Naive thymus-derived CD4-positive, alpha-beta T cell (primary cell): ENCODE measurements around the gene TP73. TPM values are rescaled to one million over a fixed set of nuclear protein-coding genes. Genes with fewer than 3 reads are reported as not detected.

Experiments
- polyA plus RNA-seq, 2 donors: library from polyadenylated mRNA; unstranded; fragments of 300-500 nt; fragmentation: Illumina TruSeq; gene quantifications; one replicate each; pipeline ENCODE4 v1.2.3, GENCODE V29; 2021
- total RNA-seq, 6 experiments: library from RNA in 5 of 6; stranded (reverse) in 5 of 6; gene quantifications; 1 replicate in 5 of 6; 2 replicates in 1 of 6; pipeline ENCODE4 v1.2.3 and lab custom pipeline; 2021 to 2026

TP73 gene
- total and polyA plus RNA-seq, 7 experiments from 2014 or later = 0.03 to 2.4 (median 0.15) TPM; not detected in 2

Other genes with a start within 250 kb of the TP73 start
- gene ARHGEF16, start 197.9 kb upstream of the TP73 start, total RNA-seq = under 1 TPM in 1 of 5 experiments, not detected in 4; 0.16 TPM
- gene ARHGEF16, start 197.9 kb upstream of the TP73 start, polyA plus RNA-seq = not detected
- 100 to 1,000 TPM in 2 of 5 experiments, 10 to 100 TPM in 3; 14.6 to 209 (median 81.3) TPM for gene MEGF6, start 41.0 kb upstream of the TP73 start, total RNA-seq
- 10 to 100 TPM in 1 of 2 donors, 1 to 10 TPM in 1; 1.9 to 10.1 TPM for gene MEGF6, start 41.0 kb upstream of the TP73 start, polyA plus RNA-seq
- gene TPRG1L, start 27.5 kb upstream of the TP73 start, total RNA-seq = 10 to 100 TPM; 15.6 to 61.4 (median 37.8) TPM
- 10 to 100 TPM; 44.0 to 47.9 TPM for gene TPRG1L, start 27.5 kb upstream of the TP73 start, polyA plus RNA-seq
- gene WRAP73, start 2.4 kb upstream of the TP73 start, total RNA-seq = 10 to 100 TPM; 28.1 to 42.0 (median 36.3) TPM
- 10 to 100 TPM; 25.5 to 37.4 TPM for gene WRAP73, start 2.4 kb upstream of the TP73 start, polyA plus RNA-seq
- not detected for gene CCDC27, start 99.9 kb downstream of the TP73 start, total RNA-seq
- gene CCDC27, start 99.9 kb downstream of the TP73 start, polyA plus RNA-seq = not detected
- gene SMIM1, start 120.2 kb downstream of the TP73 start, total RNA-seq = 1 to 10 TPM in 4 of 5 experiments, under 1 TPM in 1; 0.58 to 4.3 (median 2.3) TPM
- 1 to 10 TPM in 1 of 2 donors, under 1 TPM in 1; 0.75 to 3.0 TPM for gene SMIM1, start 120.2 kb downstream of the TP73 start, polyA plus RNA-seq
- 10 to 100 TPM; 38.2 to 60.2 (median 43.9) TPM for gene LRRC47, start 144.0 kb downstream of the TP73 start, total RNA-seq
- 10 to 100 TPM; 25.7 to 33.4 TPM for gene LRRC47, start 144.0 kb downstream of the TP73 start, polyA plus RNA-seq
- gene CEP104, start 204.7 kb downstream of the TP73 start, total RNA-seq = 10 to 100 TPM; 33.7 to 68.0 (median 45.6) TPM
- gene CEP104, start 204.7 kb downstream of the TP73 start, polyA plus RNA-seq = 10 to 100 TPM; 12.7 to 15.3 TPM
- 10 to 100 TPM; 13.6 to 27.7 (median 19.2) TPM for gene DFFB, start 205.0 kb downstream of the TP73 start, total RNA-seq
- 10 to 100 TPM in 1 of 2 donors, 1 to 10 TPM in 1; 9.8 to 13.5 TPM for gene DFFB, start 205.0 kb downstream of the TP73 start, polyA plus RNA-seq
- 10 to 100 TPM; 17.0 to 33.6 (median 27.1) TPM for gene C1orf174, start 247.8 kb downstream of the TP73 start, total RNA-seq
- gene C1orf174, start 247.8 kb downstream of the TP73 start, polyA plus RNA-seq = 10 to 100 TPM; 19.9 to 34.7 TPM